Activated naive CD8-positive, alpha-beta T cell (primary cell): Measurements from ENCODE around the gene P4HTM.
A peak's percentile ranks its signal among the peaks of the same experiment; 100 is the strongest.

Experiments
- H3K27ac Mint-ChIP-seq: one replicate; pipeline ENCODE4 v1.8.0; 2021; ENCODE audit warnings: mixed read lengths
- H3K27me3 Mint-ChIP-seq: one replicate; pipeline ENCODE4 v1.8.0; 2021; ENCODE audit warnings: mixed read lengths
- H3K36me3 Mint-ChIP-seq: one replicate; pipeline ENCODE4 v1.8.0; 2021; ENCODE audit warnings: mixed read lengths
- H3K4me1 Mint-ChIP-seq: one replicate; pipeline ENCODE4 v1.8.0; 2021; ENCODE audit warnings: low read depth, mixed read lengths
- H3K4me3 Mint-ChIP-seq: one replicate; pipeline ENCODE4 v1.8.0; 2021; ENCODE audit warnings: mild to moderate bottlenecking, mixed read lengths
- H3K9me3 Mint-ChIP-seq: one replicate; pipeline ENCODE4 v1.8.0; 2021; ENCODE audit warnings: low read depth, mixed read lengths

P4HTM gene

DNA sequence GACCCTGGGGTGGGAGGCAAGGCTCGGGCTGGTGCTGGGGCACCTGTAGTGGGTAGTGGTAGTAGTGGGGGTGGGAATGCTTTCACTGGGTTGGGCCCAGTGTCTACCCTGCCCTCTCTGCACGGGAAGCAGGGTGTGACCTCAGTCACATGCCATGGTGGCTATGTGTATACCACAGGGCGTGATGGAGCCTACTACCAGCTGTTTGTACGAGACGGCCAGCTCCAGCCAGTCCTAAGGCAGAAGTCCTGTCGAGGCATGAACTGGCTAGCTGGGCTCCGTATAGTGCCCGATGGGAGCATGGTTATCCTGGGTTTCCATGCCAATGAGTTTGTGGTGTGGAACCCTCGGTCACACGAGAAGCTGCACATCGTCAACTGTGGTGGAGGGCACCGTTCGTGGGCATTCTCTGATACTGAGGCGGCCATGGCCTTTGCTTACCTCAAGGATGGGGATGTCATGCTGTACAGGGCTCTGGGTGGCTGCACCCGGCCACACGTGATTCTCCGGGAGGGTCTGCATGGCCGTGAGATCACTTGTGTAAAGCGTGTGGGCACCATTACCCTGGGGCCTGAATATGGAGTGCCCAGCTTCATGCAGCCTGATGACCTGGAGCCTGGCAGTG is 23.2 kb downstream of the P4HTM start:
- Mint-ChIP-seq H3K4me1 (peaks cover 24% of the 10 kb centered on the region), H3K9me3 (no peaks in the 10 kb centered on the region), H3K27ac (no peak overlapping the region), H3K4me3 (no peak overlapping the region), H3K27me3 (no peaks in the 10 kb centered on the region), H3K36me3 (no peaks in the 10 kb centered on the region)

DNA sequence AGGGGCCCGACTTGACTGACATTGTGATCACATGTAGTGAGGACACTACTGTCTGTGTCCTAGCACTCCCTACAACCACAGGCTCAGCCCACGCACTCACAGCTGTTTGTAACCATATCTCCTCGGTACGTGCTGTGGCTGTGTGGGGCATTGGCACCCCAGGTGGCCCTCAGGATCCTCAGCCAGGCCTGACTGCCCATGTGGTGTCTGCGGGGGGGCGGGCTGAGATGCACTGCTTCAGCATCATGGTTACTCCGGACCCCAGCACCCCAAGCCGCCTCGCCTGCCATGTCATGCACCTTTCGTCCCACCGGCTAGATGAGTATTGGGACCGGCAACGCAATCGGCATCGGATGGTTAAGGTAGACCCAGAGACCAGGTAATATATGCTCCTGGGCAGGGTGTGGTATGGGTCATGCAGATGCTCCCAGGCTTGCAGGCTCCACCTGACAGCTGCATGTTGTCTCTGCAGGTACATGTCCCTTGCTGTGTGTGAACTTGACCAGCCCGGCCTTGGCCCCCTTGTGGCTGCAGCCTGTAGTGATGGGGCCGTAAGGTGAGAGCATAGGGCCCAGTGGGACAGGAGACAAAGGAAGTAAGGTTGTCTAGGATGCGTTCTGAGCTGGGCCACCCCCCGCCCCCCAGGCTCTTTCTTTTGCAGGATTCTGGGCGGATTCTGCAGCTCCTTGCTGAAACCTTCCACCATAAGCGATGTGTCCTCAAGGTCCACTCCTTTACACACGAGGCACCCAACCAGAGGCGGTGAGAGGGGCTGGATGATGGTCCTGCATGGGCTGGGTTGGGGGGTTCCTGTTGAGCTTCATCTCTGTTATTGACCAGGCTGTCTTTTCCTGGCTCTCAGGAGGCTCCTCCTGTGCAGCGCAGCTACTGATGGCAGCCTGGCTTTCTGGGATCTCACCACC is 24.0 kb downstream of the P4HTM start:
- Mint-ChIP-seq H3K4me3 (no peak overlapping the region), H3K27ac (no peak overlapping the region), H3K4me1 (peaks cover 23% of the 10 kb centered on the region), H3K36me3 (no peaks in the 10 kb centered on the region), H3K9me3 (no peaks in the 10 kb centered on the region), H3K27me3 (no peaks in the 10 kb centered on the region)

DNA sequence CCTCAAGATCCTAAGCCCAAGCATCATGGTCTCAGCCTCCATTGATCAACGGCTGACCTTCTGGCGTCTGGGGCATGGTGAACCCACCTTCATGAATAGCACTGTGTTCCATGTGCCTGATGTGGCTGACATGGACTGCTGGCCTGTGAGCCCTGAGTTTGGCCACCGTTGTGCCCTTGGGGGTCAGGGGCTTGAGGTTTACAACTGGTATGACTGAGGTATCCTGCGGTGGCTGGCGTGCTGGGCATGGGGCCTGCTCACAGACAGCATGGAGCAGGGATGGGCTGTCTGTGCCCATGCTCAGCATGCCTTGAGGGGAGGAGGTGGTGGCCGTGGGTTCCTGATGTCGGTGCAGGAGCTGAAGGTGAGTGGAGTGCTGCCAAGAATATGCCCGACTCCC is 25.0 kb downstream of the P4HTM start:
- Mint-ChIP-seq H3K27me3 (no peaks in the 10 kb centered on the region), H3K4me1 (peaks cover 25% of the 10 kb centered on the region), H3K4me3 (no peak overlapping the region), H3K36me3 (no peaks in the 10 kb centered on the region), H3K9me3 (no peaks in the 10 kb centered on the region), H3K27ac (no peak overlapping the region)

DNA sequence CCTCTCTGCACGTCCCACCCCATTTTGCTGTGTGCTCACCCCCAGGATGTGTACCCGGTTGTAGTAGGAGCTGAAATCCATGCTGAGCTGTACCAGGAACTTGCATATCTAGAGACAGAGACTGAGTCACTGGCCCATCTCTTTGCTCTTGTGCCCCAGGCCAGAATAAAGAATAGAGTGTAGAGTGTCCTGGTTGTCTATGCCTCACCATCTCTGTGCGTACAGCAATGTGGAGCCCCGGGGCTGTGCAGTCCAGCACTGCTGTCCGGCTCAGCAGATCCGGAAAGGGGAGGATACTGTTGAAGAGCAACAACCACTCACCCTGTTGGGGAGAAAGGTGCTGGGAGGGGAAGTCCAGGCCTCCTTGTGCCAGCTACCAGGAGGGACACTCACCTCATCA is 25.7 kb downstream of the P4HTM start:
- Mint-ChIP-seq H3K4me3 (no peak overlapping the region), H3K36me3 (no peaks in the 10 kb centered on the region), H3K27me3 (no peaks in the 10 kb centered on the region), H3K27ac (no peak overlapping the region), H3K9me3 (no peaks in the 10 kb centered on the region), H3K4me1 (peaks cover 28% of the 10 kb centered on the region)

DNA sequence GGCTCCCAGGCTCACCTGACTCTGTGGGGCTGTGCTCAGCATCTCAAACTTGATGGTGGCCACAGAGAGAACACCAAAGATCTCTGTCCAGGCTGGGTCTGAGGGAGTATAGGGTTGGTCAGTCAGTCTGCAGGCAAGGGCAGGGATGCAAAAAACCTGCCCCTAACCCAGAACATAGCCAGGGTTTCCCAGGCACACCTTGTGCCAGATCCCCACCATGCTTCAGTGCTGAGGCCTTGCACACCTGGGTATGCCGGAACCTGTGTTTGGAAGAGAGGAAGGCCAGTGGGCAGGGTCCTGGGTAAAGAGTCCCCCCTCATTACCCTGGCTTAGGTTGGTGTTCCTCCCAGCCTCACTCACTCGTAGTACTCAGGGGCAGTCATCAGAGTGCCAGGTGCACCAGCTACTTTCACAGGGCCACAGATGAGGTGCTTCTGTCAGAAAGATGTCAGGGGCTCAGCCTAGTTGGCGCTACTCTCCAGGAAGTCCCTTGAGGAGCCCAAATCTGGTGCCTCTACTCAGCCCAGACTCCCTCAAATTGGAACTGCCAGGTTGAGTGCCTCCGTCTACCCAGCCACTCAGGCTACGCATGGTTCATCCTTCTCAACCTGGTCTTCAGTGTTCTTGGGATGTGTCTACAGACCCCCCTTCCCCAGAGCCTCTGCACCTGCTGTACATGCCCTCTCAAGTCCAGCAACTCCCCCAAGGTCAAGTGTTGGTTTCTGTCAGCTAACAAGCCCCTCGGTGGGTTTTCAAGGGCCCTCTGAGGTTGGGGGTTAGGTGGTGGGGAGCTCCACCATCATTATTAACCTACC is 26.6 kb downstream of the P4HTM start:
- H3K36me3 Mint-ChIP-seq: no peaks in the 10 kb centered on the region
- no peaks in the 10 kb centered on the region for H3K9me3 Mint-ChIP-seq
- H3K27me3 Mint-ChIP-seq: no peaks in the 10 kb centered on the region
- H3K4me1 Mint-ChIP-seq: peaks cover 25% of the 10 kb centered on the region
- peak overlapping the region; percentile 28 for H3K27ac Mint-ChIP-seq
- H3K4me3 Mint-ChIP-seq: no peak overlapping the region

DNA sequence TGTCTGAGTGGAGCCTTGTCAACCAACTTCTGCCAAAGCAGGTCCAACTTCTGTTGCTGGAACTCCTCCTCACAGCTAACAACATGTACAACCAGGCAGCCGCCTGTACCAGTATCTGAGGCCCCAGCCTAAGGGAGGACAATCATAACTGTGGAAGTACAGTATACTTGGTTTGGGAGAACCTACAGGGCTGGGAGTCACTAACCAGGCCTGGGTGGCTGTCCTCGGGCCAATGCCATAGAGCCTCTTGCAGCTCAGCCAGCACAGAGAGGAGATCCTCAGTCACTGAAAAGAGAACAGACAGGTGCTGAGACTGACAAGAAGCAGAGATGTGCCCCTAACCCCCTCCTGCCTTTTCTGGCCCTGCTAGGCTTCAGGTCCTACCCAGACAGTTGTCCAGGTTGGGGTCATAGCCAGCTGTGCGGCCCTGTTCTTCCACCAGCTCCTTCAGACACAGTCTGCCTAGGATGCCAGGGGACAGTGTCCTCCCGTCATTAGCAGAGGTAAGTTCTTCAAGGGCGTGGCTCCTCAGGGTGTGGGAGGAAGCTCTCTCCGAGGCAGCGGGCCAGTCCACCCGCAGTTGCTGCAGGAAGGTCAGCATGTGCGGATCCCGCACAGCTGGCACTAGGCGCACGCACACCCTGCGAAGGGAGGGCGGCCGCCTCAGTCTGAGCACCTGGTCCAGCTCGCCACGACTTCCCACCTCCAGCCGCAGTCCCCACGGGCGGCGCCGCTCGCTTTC is 27.4 kb downstream of the P4HTM start:
- peaks cover 20% of the 10 kb centered on the region for H3K4me1 Mint-ChIP-seq
- no peaks in the 10 kb centered on the region for H3K27me3 Mint-ChIP-seq
- H3K9me3 Mint-ChIP-seq: no peaks in the 10 kb centered on the region
- H3K4me3 Mint-ChIP-seq: peak overlapping the region; percentile 98
- H3K36me3 Mint-ChIP-seq: no peaks in the 10 kb centered on the region
- H3K27ac Mint-ChIP-seq: no peak overlapping the region

DNA sequence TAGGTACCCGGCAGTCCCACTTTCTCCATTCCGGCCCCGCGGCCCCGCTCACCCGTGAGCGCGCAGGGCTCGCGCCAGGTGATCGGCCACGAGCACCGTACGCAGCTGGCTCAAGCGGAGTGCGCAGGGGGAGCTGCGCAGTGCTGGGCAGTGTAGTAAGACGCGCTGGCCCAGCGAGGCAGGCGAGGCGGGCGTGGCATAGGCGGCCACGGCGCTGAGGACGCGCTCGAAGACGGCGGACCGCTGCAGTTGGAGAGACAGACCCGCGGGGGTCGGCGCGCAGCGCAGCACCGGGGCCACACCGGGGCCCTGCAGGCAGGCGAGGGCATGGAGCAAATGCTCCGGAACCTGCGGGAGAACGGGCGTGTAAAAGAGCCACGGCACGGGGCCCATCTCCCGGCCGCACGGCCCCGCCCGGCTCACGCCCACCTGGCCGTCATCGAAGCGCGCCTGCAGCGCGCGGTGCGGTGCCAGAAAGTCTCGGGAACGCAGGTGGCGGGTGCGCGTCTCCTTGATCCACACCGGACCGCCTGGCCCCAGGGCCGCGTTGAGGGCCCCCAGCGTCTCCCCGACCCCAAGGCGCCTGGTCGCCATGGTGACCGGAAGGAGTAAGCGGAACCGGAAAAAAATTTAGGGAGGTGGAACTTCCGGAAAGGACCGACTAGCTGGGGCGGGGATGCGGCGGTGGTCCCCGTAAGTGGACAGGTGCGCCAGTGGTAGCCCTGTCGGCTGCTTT is 28.1 kb downstream of the P4HTM start, which contains the start of gene DALRD3:
Gene DALRD3, minus strand, starts transcription at position 610 of the 736 bp plus-strand sequence. Its CDS starts 16 bp downstream, at position 594.
- Mint-ChIP-seq H3K4me1 (peaks cover 23% of the 10 kb centered on the region), H3K27ac (peak within 1 kb of the TSS; percentile 85), H3K9me3 (no peaks in the 10 kb centered on the region), H3K27me3 (no peaks in the 10 kb centered on the region), H3K4me3 (peak within 1 kb of the TSS; percentile 98), H3K36me3 (peaks cover 2% of the 10 kb centered on the region)

DNA sequence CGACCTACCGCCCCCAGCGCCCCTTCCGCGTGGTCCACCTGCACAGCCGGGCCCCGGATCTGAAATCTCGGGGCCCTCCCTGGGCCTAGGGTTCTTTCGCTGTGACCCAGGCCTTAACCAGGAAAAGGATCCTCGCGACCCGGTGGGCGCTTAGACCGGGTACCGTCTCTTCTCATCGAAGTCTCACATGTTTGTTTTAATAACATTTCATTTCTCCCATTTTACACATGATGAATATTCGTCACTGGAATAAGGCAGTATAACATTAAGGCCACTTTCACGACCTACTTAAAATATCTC is 28.6 kb downstream of the P4HTM start:
- Mint-ChIP-seq H3K36me3 (peaks cover 2% of the 10 kb centered on the region), H3K4me3 (peak overlapping the region; percentile 98), H3K27ac (peak overlapping the region; percentile 85), H3K27me3 (no peaks in the 10 kb centered on the region), H3K4me1 (peaks cover 27% of the 10 kb centered on the region), H3K9me3 (no peaks in the 10 kb centered on the region)

DNA sequence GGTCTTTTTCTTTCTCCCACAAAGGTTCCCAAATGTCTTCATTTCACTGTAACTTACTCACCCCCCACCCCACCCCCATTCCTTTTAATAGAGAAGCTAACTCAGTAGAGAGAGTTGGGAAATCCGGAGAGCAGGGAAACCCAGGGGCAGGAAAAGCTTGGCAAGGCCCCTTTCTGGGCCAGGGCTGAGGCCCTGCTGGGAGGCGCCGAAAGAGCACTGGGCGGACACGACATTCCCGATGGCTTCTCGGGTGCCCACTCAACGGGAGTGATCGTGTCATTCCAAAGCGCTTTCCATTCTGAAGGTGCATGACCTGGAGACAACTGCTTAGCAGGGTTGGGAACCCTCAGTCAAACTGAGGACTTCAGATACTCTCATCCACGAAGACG is 29.9 kb downstream of the P4HTM start:
- Mint-ChIP-seq H3K27me3 (no peaks in the 10 kb centered on the region), H3K4me1 (peaks cover 33% of the 10 kb centered on the region), H3K27ac (peak overlapping the region; percentile 68), H3K4me3 (peak overlapping the region; percentile 98), H3K36me3 (peaks cover 2% of the 10 kb centered on the region), H3K9me3 (no peaks in the 10 kb centered on the region)

DNA sequence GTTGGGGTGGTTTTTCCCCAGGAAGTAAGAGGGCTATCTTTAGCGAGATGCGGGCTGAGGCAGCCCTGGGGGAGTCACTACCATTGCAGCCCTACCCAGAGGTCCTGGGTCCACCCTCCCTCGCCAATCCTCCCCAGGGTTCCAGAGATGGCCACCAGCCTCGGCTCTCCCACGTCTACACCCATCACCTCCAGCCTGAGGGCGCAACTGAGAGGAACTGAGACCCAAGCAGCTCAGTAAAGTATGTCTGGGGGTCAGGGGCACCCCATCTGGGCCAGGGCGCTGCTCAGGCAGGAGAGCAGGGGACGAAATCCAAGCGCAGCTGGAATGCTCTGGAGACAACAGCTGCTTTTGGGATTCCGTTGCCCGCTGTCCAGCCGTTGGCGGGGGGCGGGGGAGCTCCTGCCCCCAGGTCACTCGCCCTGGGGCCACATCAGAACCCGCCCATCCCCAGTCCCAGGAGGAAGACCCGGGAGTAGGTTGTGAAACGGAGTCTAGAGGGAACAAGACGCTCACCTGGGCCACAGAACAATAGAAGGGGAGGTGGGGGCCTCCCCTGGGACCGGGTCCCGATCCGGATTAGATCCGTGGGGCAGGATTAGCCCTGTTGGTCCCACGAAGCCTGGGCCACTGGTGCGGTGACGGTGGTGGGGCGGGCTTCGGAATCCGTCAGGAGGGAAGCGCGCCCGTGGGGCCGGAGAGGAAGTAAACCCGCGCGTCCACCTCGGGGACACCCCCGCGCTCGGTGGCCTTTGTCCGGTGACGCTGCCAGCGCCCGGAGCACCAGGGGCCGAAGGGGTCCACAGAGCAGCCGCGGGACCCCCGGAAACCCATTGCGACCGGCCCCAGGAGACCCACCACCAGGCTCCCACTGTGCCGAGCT is 30.5 kb downstream of the P4HTM start:
- Mint-ChIP-seq H3K4me3 (peak overlapping the region; percentile 98), H3K4me1 (peaks cover 36% of the 10 kb centered on the region), H3K27ac (peak overlapping the region; percentile 68), H3K36me3 (peaks cover 2% of the 10 kb centered on the region), H3K9me3 (no peaks in the 10 kb centered on the region), H3K27me3 (no peaks in the 10 kb centered on the region)

DNA sequence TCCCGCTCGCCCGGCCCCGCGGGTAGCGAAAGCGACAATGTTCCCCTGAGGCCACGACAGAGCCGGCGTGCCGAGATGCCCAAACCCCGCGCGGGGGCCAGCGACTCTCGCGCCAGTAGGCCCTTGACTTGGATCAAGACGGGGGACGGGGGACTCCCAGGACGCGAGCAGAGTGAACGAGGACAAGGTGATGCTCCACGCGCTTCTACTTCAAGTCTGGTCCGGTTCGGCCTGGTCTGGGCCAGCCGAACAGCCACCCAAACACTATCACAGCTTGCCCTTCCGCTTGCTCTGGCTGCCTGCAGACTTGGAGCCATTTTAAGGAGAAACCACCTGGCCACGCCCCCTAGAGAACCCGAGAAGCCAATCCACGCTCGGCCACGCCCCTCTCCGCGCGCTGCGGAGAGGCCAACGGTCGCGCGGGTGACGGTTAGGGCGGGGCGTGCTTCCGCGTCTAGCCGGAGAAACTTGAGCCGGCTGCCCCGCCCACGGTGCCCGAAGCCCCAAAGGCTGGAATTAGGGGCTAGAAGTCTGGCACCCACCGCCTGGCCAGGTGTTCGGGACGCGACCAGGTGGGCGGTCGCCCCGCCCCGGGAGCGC is 31.3 kb downstream of the P4HTM start:
- Mint-ChIP-seq H3K4me3 (peak overlapping the region; percentile 98), H3K36me3 (peaks cover 2% of the 10 kb centered on the region), H3K27ac (peak overlapping the region; percentile 95), H3K4me1 (peaks cover 42% of the 10 kb centered on the region), H3K27me3 (no peaks in the 10 kb centered on the region), H3K9me3 (no peaks in the 10 kb centered on the region)

DNA sequence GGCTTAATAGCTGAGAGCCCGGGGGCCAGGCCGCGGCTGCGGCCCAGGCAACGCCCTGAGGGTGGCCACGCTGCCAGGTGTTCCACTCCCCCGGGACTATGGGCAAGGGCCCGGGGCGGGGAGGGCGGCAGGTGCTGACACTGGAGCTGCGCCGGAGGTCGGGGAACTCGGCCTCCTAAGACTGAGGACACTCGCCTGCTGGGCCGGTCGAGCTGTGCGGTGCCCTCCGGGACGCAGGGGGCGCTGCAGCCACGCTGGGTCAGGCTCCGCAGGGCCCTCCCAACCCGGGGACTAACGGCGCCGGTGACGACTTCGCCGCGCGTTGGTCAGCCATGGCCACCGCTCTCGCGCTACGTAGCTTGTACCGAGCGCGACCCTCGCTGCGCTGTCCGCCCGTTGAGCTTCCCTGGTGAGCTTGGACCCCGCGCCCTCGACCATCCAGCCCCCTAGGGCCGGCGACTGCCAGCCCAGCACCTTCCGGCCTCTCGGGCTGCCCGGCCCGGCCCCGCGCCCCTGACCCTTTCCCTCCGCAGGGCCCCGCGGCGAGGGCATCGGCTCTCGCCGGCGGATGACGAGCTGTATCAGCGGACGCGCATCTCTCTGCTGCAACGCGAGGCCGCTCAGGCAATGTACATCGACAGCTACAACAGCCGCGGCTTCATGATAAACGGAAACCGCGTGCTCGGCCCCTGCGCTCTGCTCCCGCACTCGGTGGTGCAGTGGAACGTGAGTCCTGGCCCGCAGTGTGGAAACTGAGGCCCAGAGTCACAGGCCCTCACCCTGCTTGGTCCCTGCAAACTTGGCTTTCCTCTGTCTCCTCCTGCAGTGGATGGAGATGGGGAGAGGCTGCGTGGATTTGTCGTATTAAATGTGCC is 32.0 kb downstream of the P4HTM start, which contains the start of gene NDUFAF3:
Gene NDUFAF3, plus strand, starts transcription at position 309 of the 875 bp plus-strand sequence. Its CDS starts 24 bp downstream, at position 333.
- H3K27me3 Mint-ChIP-seq: no peaks in the 10 kb centered on the region
- H3K4me1 Mint-ChIP-seq: peaks cover 47% of the 10 kb centered on the region
- H3K9me3 Mint-ChIP-seq: no peaks in the 10 kb centered on the region
- peaks cover 6% of the 10 kb centered on the region for H3K36me3 Mint-ChIP-seq
- peak within 1 kb of the TSS; percentile 98 for H3K4me3 Mint-ChIP-seq
- peak within 1 kb of the TSS; percentile 96 for H3K27ac Mint-ChIP-seq
